Measurements from ENCODE around the gene GNG7.

GRCh38 chr19:2592824-2593223 is 109.7 kb downstream of the GNG7 start:
- TF ChIP-seq TAF1 (IDR thresholded peaks at IDR 0.05; ENCODE audit: low read depth, low read length) (no peak), POLR2A (IDR thresholded peaks at IDR 0.05; ENCODE audit: low read depth, low read length) (no peak)

Data from GM12891 (cell line).